Measurements from ENCODE around the gene HLCS. TPM values are rescaled to one million over a fixed set of nuclear protein-coding genes. Genes with fewer than 3 reads are reported as not detected.
A peak's percentile ranks its signal among the peaks of the same experiment; 100 is the strongest.

HLCS gene
- total RNA-seq (10 to 100 TPM; 17.4 to 25.3 TPM), polyA plus RNA-seq (ENCODE audit: insufficient read length in 6 of 6) (10 to 100 TPM; 15.9 to 21.2 (median 16.4) TPM)
- long read RNA-seq, donor 1, partial matches to known transcripts, result 9 of 9 reads
- long read RNA-seq, donor 1, other reads (novel, unspliced or antisense), result 0 of 9 reads
- long read RNA-seq, donor 2, result 0 reads
- long read RNA-seq, donor 3, result 0 reads
- long read RNA-seq, donor 4, partial matches to known transcripts, result 0 of 4 reads
- long read RNA-seq, donor 4, other reads (novel, unspliced or antisense), result 4 of 4 reads
- long read RNA-seq, donor 5, result 0 reads
- long read RNA-seq, donor 6, result 0 reads
- long read RNA-seq, donor 7, result 0 reads
- long read RNA-seq, donor 8, partial matches to known transcripts, result 0 of 1 reads
- long read RNA-seq, donor 8, other reads (novel, unspliced or antisense), result 0 of 1 reads
- long read RNA-seq, donor 9, result 0 reads
- long read RNA-seq, donor 10, partial matches to known transcripts, result 0 of 2 reads
- long read RNA-seq, donor 10, other reads (novel, unspliced or antisense), result 2 of 2 reads
- long read RNA-seq, donor 11, result 0 reads
- long read RNA-seq, donor 12, result 0 reads

DNA sequence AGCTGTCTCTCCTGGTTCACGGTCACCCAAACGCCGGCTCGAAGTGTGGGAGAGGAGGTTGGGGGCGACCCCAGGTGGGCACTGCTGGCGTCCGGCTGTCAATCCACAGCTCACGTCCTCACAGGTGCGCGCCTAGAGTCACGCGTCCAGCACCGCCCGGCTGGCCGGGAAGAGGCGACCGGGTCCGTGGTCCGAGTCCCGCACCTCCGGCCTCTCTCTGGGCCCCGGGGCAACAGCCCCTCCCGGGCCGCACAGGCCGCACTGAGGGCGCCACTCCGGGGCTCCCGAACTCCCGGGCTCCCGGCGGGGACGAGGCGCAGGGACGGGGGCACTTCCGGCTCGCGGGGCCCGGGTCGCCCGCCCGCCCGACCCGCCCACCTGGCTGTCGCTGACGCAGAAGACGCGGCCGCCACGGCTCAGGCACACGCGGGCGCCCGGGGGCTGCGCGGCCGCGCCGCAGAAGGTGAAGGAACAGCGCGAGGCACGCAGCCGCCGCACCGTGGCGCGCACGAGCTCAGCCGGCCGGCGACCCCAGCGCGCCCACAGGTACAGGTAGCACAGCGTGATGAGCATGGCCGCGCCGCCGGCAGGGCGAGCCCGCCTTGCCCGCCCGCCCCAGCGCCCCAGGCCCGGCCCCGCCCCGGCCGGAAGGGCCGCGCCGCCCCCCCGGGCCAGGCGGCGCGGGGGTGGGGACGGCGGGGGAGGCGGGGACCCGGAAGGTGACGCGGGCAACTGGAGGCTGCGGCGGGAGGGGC, at the start of gene HLCS:
Gene HLCS (minus strand): TSS at position 604 of the 755 bp plus-strand sequence. CDS start 31 bp downstream, at position 573.
- intact Hi-C loops (cut with DNase I), result no loop called here
- peaks cover 0 to 4% of the 10 kb centered on the region in 2 donors for H3K36me3 ChIP-seq
- peak in 3 of 4 donors; percentile 62 to 89 (median 74) for DNase-seq

DNA sequence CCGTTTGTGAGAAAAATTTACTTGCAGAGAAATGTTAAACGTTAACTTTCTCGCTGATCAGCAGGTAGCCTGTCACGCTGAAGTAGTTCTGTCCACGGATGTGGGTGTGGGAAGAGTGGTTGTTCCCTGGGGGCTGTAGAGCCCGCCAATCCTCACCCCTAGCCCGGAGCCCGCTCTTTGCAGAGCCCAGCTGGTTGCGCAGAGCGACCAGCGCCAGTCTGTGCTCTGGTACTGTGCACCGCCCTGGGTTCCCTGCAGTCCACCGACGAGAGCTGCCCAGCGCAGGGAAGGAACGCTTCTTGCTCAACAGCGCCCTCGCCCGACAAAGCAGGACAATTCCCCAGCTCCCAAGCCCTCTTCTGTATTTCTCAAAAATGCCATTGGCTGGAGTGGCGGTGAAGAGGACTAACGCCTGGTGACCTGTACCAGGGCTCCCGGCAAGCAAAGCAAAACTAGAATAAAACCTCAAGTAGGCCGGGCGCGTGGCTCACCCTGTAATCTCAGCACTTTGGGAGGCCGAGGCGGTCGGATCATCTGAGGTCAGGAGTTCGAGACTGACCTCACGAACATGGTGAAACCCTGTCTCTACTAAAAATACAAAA, 43.4 kb upstream of the HLCS start:
- DNase-seq, result peak; percentile 66 to 93 (median 88)
- ATAC-seq, result peak; percentile 99
- peaks cover 9 to 19% of the 10 kb centered on the region in 2 donors for H3K4me1 ChIP-seq
- peak overlapping the region; percentile 4 to 19 for H3K4me3 ChIP-seq
- peaks cover 25 to 65% of the 10 kb centered on the region in 2 donors for H3K27me3 ChIP-seq
- TF ChIP-seq, protein P1, sequence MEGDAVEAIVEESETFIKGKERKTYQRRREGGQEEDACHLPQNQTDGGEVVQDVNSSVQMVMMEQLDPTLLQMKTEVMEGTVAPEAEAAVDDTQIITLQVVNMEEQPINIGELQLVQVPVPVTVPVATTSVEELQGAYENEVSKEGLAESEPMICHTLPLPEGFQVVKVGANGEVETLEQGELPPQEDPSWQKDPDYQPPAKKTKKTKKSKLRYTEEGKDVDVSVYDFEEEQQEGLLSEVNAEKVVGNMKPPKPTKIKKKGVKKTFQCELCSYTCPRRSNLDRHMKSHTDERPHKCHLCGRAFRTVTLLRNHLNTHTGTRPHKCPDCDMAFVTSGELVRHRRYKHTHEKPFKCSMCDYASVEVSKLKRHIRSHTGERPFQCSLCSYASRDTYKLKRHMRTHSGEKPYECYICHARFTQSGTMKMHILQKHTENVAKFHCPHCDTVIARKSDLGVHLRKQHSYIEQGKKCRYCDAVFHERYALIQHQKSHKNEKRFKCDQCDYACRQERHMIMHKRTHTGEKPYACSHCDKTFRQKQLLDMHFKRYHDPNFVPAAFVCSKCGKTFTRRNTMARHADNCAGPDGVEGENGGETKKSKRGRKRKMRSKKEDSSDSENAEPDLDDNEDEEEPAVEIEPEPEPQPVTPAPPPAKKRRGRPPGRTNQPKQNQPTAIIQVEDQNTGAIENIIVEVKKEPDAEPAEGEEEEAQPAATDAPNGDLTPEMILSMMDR (IDR thresholded peaks at IDR 0.05), result peak; percentile 64 to 80
- no peak overlapping the region for H3K27ac ChIP-seq
- intact Hi-C loops (cut with DNase I), result no loop called here
- H3K9me3 ChIP-seq, result no peaks in the 10 kb centered on the region
- no peaks in the 10 kb centered on the region for H3K36me3 ChIP-seq

More for the DNA sequence above, at the start of gene HLCS:
- peaks cover 0 to 17% of the 10 kb centered on the region in 2 donors for H3K4me1 ChIP-seq
- TF ChIP-seq, protein P1 (IDR thresholded peaks at IDR 0.05), result no peak
- ATAC-seq, result peak; percentile 91
- peak within 1 kb of the TSS; percentile 54 to 67 for H3K4me3 ChIP-seq
- H3K27me3 ChIP-seq, result peaks cover 0 to 13% of the 10 kb centered on the region in 2 donors
- H3K27ac ChIP-seq, result peak within 1 kb of the TSS; percentile 75 to 87
- H3K9me3 ChIP-seq, result no peaks in the 10 kb centered on the region

DNA sequence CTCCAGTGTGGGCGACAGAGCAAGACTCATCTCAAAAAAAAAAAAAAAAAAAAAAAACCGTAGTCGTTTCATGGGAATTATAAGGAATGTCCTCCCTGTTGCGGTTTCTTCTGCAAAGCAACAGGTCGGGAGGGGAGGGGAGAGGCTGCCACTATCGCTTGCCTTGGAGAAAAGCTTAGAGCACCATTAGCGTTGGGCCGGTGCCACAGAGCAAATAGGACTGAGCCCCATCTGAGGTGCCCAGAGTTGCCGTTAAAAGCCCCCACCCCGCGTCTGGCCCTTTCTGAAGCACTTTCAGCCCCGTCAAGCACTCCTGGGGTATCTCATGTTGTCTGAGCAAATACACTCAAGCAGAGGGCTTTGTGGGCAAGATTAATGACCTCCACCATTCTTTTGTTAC, 42.3 kb upstream of the HLCS start:
- Histone ChIP-seq H3K4me1 (peaks cover 9 to 19% of the 10 kb centered on the region in 2 donors), H3K36me3 (no peaks in the 10 kb centered on the region), H3K27me3 (peaks cover 25 to 68% of the 10 kb centered on the region in 2 donors), H3K27ac (no peak overlapping the region), H3K4me3 (no peak overlapping the region), H3K9me3 (no peaks in the 10 kb centered on the region)
- DNase-seq, result peak in 2 of 4 donors; percentile 60 to 69
- TF ChIP-seq, protein P1 (IDR thresholded peaks at IDR 0.05), result no peak
- intact Hi-C loops (cut with DNase I), result no loop called here
- peak; percentile 42 for ATAC-seq

DNA sequence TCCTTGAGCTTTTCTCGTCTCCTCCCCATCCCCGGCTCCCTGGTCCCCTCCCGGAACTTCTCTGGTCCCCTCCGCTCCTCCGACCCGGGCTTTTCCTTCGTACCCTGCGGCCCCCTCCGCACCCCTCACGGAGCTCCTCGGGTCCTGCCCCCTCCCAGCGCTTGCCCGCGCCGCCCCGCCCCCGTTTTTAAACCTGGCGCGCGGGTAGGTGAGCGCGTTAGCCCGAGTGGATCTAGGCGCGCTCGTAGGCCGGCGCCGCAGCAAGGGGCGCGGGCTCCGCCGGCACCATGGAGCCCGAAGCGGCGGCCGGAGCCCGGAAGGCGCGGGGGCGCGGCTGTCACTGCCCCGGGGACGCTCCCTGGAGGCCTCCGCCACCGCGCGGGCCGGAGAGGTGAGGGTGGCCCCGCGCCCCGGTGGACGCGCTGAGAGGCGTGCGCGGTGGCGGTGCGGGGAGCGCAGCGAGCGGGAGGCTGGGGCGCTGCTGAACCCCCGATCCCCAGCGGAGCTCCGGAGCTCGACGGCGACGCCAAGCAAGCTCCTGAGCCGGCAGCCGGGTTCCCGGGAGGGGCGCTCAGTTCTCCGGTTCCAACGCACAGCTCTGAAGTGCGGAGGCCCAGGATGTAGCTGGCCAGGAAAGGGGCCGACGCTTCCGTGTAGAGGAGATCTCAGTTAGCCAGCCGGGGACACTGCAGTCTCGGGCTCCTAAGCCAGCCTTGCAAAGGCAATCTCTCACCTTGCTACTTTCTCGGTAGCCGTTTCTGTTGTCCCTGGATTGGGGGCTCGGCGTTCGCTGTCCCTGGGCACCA, 40.2 kb upstream of the HLCS start, which contains the start of gene RIPPLY3:
Gene RIPPLY3 (plus strand): TSS at position 217 of the 806 bp plus-strand sequence. CDS start 71 bp downstream, at position 288.
- TF ChIP-seq, protein P1 (IDR thresholded peaks at IDR 0.05), result no peak
- no peak within 1 kb of the TSS for H3K27ac ChIP-seq
- no peaks in the 10 kb centered on the region for H3K36me3 ChIP-seq
- no peak for ATAC-seq
- peaks cover 25 to 68% of the 10 kb centered on the region in 2 donors for H3K27me3 ChIP-seq
- intact Hi-C loops (cut with DNase I), result no loop called here
- peaks cover 9 to 19% of the 10 kb centered on the region in 2 donors for H3K4me1 ChIP-seq
- peak in 1 of 4 donors; percentile 71 for DNase-seq
- H3K4me3 ChIP-seq, result peak within 1 kb of the TSS; percentile 35 to 41
- no peaks in the 10 kb centered on the region for H3K9me3 ChIP-seq
